ENCODE data around the gene CNR2.

The CNR2 gene

GRCh38 chr1:23957096-23957495 lies 43.9 kb upstream of the CNR2 start:
- ChIA-PET POLR2A (interaction anchor here (1.1 kb wide), 1 partner anchor 33 kb away, joined by 3 read pairs; no protein-coding TSS in a partner anchor), CTCF (interaction anchor here (0.9 to 2.4 kb wide), 4 partner anchors 18 to 149 kb away, joined by 3 to 9 read pairs (median 4); no protein-coding TSS in a partner anchor)
- DNase-seq, result no peak
- H3K36me3 ChIP-seq (ENCODE audit: control insufficient read depth in 4 of 4, insufficient read depth in 4 of 4, low read length in 3 of 4), result peaks cover 0 to 6% (median 3%) of the 10 kb centered on the region in 4 experiments
- H3K27me3 ChIP-seq (replicated peaks in 2 of 5; ENCODE audit: control insufficient read depth in 4 of 5, insufficient read depth in 5 of 5, low read length in 4 of 5), result no peaks in the 10 kb centered on the region
- no peak overlapping the region for H3K27ac ChIP-seq (ENCODE audit: insufficient read depth in 1 of 2, low read depth in 1 of 2, low read length in 2 of 2, poor library complexity in 1 of 2, severe bottlenecking in 2 of 2)
- H3K9me3 ChIP-seq (ENCODE audit: control extremely low read depth in 1 of 5, control insufficient read depth in 4 of 5, insufficient read depth in 2 of 5, low read depth in 1 of 5, low read length in 4 of 5), result no peaks in the 10 kb centered on the region
- peaks cover 21 to 63% (median 50%) of the 10 kb centered on the region in 4 experiments for H3K4me1 ChIP-seq (ENCODE audit: control extremely low read depth in 1 of 4, control insufficient read depth in 4 of 4, insufficient read depth in 4 of 4, low read length in 3 of 4)
- WGBS (ENCODE audit: insufficient coverage), result 86% methylated on average over 7 of the region's 7 CpGs
- no peak overlapping the region for H3K4me3 ChIP-seq (ENCODE audit: control insufficient read depth in 1 of 7, extremely low read depth in 1 of 7, insufficient read depth in 4 of 7, low read depth in 2 of 7, low read length in 6 of 7)

DNA sequence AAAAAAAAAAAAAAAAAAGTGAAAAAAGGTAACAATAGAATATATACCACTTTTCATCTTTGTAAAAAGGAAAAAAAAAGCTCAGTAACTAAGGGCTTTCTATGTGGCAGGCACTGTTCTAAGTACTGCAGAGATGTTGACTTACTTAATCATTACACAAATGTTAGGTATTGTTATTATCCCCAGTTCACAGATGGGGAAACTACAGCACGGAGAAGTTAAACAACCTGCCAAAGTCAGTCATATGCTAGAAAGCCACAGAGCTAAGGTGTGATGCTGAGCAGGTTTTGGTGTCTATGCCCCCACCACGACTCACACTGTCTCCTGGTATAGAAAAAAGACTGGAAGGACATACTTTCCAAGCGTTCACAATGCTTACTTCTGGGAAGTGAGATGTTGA lies 39.9 kb upstream of the CNR2 start:
- no peak overlapping the region for H3K27ac ChIP-seq (ENCODE audit: insufficient read depth in 1 of 2, low read depth in 1 of 2, low read length in 2 of 2, poor library complexity in 1 of 2, severe bottlenecking in 2 of 2)
- CTCF ChIA-PET, result interaction anchor here (1.7 kb wide), 1 partner anchor 33 kb away, joined by 6 read pairs; no protein-coding TSS in a partner anchor
- no peaks in the 10 kb centered on the region for H3K36me3 ChIP-seq (ENCODE audit: control insufficient read depth in 4 of 4, insufficient read depth in 4 of 4, low read length in 3 of 4)
- H3K4me1 ChIP-seq (ENCODE audit: control extremely low read depth in 1 of 4, control insufficient read depth in 4 of 4, insufficient read depth in 4 of 4, low read length in 3 of 4), result peaks cover 11 to 43% (median 35%) of the 10 kb centered on the region in 4 experiments
- H3K4me3 ChIP-seq (ENCODE audit: control insufficient read depth in 1 of 7, extremely low read depth in 1 of 7, insufficient read depth in 4 of 7, low read depth in 2 of 7, low read length in 6 of 7), result no peak overlapping the region
- DNase-seq, result no peak
- no peaks in the 10 kb centered on the region for H3K9me3 ChIP-seq (ENCODE audit: control extremely low read depth in 1 of 5, control insufficient read depth in 4 of 5, insufficient read depth in 2 of 5, low read depth in 1 of 5, low read length in 4 of 5)
- no peaks in the 10 kb centered on the region for H3K27me3 ChIP-seq (replicated peaks in 2 of 5; ENCODE audit: control insufficient read depth in 4 of 5, insufficient read depth in 5 of 5, low read length in 4 of 5)
- POLR2A ChIA-PET, result no interaction called here
- WGBS (ENCODE audit: insufficient coverage), result 100% methylated on average over 1 of the region's 3 CpGs

DNA sequence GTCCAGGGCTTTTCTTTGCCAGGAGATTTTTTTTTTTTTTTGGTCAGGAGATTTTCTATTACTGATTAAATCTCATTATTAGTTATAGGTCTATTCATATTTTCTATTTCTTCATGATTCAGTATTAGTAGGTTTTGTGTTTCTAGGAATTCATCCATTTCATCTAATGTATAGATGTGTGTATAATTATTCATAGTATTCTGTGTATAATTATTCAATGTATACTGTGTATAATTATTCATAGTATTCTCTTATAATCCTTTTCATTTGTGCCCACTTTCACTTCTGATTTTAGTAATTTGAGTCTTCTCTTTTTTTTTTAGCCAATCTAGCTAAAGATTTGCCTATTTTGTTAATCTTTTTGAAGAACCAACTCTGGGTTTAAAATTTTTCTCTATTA lies 34.2 kb upstream of the CNR2 start:
- Histone ChIP-seq H3K27me3 (replicated peaks in 2 of 5; ENCODE audit: control insufficient read depth in 4 of 5, insufficient read depth in 5 of 5, low read length in 4 of 5) (no peaks in the 10 kb centered on the region), H3K9me3 (ENCODE audit: control extremely low read depth in 1 of 5, control insufficient read depth in 4 of 5, insufficient read depth in 2 of 5, low read depth in 1 of 5, low read length in 4 of 5) (peaks cover 0 to 7% (median 1%) of the 10 kb centered on the region in 5 experiments), H3K4me3 (ENCODE audit: control insufficient read depth in 1 of 7, extremely low read depth in 1 of 7, insufficient read depth in 4 of 7, low read depth in 2 of 7, low read length in 6 of 7) (no peak overlapping the region), H3K4me1 (ENCODE audit: control extremely low read depth in 1 of 4, control insufficient read depth in 4 of 4, insufficient read depth in 4 of 4, low read length in 3 of 4) (no peaks in the 10 kb centered on the region), H3K27ac (ENCODE audit: insufficient read depth in 1 of 2, low read depth in 1 of 2, low read length in 2 of 2, poor library complexity in 1 of 2, severe bottlenecking in 2 of 2) (no peak overlapping the region), H3K36me3 (ENCODE audit: control insufficient read depth in 4 of 4, insufficient read depth in 4 of 4, low read length in 3 of 4) (no peaks in the 10 kb centered on the region)
- DNase-seq, result no peak
- POLR2A ChIA-PET, result no interaction called here
- CTCF ChIA-PET, result interaction anchor here (0.8 to 1.1 kb wide), 2 partner anchors 9 to 136 kb away, joined by 3 read pairs; no protein-coding TSS in a partner anchor

GRCh38 chr1:23936481-23937176 lies 23.5 kb upstream of the CNR2 start:
- no peak for DNase-seq
- Histone ChIP-seq H3K4me3 (ENCODE audit: control insufficient read depth in 1 of 7, extremely low read depth in 1 of 7, insufficient read depth in 4 of 7, low read depth in 2 of 7, low read length in 6 of 7) (no peak overlapping the region), H3K9me3 (ENCODE audit: control extremely low read depth in 1 of 5, control insufficient read depth in 4 of 5, insufficient read depth in 2 of 5, low read depth in 1 of 5, low read length in 4 of 5) (no peaks in the 10 kb centered on the region), H3K4me1 (ENCODE audit: control extremely low read depth in 1 of 4, control insufficient read depth in 4 of 4, insufficient read depth in 4 of 4, low read length in 3 of 4) (no peaks in the 10 kb centered on the region), H3K36me3 (ENCODE audit: control insufficient read depth in 4 of 4, insufficient read depth in 4 of 4, low read length in 3 of 4) (no peaks in the 10 kb centered on the region), H3K27ac (ENCODE audit: insufficient read depth in 1 of 2, low read depth in 1 of 2, low read length in 2 of 2, poor library complexity in 1 of 2, severe bottlenecking in 2 of 2) (no peak overlapping the region), H3K27me3 (replicated peaks in 2 of 5; ENCODE audit: control insufficient read depth in 4 of 5, insufficient read depth in 5 of 5, low read length in 4 of 5) (no peaks in the 10 kb centered on the region)
- CTCF ChIA-PET, result interaction anchor here (0.6 kb wide), 1 partner anchor 224 kb away, joined by 3 read pairs; no protein-coding TSS in a partner anchor
- 86% methylated on average over 5 of the region's 6 CpGs for WGBS (ENCODE audit: insufficient coverage)
- POLR2A ChIA-PET, result no interaction called here

- Histone ChIP-seq H3K4me1 (ENCODE audit: control extremely low read depth in 1 of 4, control insufficient read depth in 4 of 4, insufficient read depth in 4 of 4, low read length in 3 of 4) (no peaks in the 10 kb centered on the region), H3K9me3 (ENCODE audit: control extremely low read depth in 1 of 5, control insufficient read depth in 4 of 5, insufficient read depth in 2 of 5, low read depth in 1 of 5, low read length in 4 of 5) (no peaks in the 10 kb centered on the region), H3K36me3 (ENCODE audit: control insufficient read depth in 4 of 4, insufficient read depth in 4 of 4, low read length in 3 of 4) (no peaks in the 10 kb centered on the region), H3K27ac (ENCODE audit: insufficient read depth in 1 of 2, low read depth in 1 of 2, low read length in 2 of 2, poor library complexity in 1 of 2, severe bottlenecking in 2 of 2) (no peak overlapping the region), H3K4me3 (ENCODE audit: control insufficient read depth in 1 of 7, extremely low read depth in 1 of 7, insufficient read depth in 4 of 7, low read depth in 2 of 7, low read length in 6 of 7) (no peak overlapping the region), H3K27me3 (replicated peaks in 2 of 5; ENCODE audit: control insufficient read depth in 4 of 5, insufficient read depth in 5 of 5, low read length in 4 of 5) (no peaks in the 10 kb centered on the region)
- ChIA-PET POLR2A (interaction anchor here (0.6 to 1.4 kb wide), 2 partner anchors 88 to 150 kb away, joined by 4 read pairs; no protein-coding TSS in a partner anchor), CTCF (interaction anchor here (1.2 to 1.6 kb wide), 3 partner anchors 10 to 109 kb away, joined by 3 to 5 read pairs (median 3); no protein-coding TSS in a partner anchor)
- WGBS (ENCODE audit: insufficient coverage), result no CpG with 5 or more reads among the region's 1 CpG
- no peak for DNase-seq
Observed at GRCh38 chr1:23931491-23931880, 18.3 kb upstream of the CNR2 start.

GRCh38 chr1:23930861-23931490 lies 17.8 kb upstream of the CNR2 start:
- H3K9me3 ChIP-seq (ENCODE audit: control extremely low read depth in 1 of 5, control insufficient read depth in 4 of 5, insufficient read depth in 2 of 5, low read depth in 1 of 5, low read length in 4 of 5), result no peaks in the 10 kb centered on the region
- CTCF ChIA-PET, result interaction anchor here (1.2 to 1.6 kb wide), 3 partner anchors 9 to 108 kb away, joined by 3 to 5 read pairs (median 3); no protein-coding TSS in a partner anchor
- no peaks in the 10 kb centered on the region for H3K4me1 ChIP-seq (ENCODE audit: control extremely low read depth in 1 of 4, control insufficient read depth in 4 of 4, insufficient read depth in 4 of 4, low read length in 3 of 4)
- no peak overlapping the region for H3K4me3 ChIP-seq (ENCODE audit: control insufficient read depth in 1 of 7, extremely low read depth in 1 of 7, insufficient read depth in 4 of 7, low read depth in 2 of 7, low read length in 6 of 7)
- H3K36me3 ChIP-seq (ENCODE audit: control insufficient read depth in 4 of 4, insufficient read depth in 4 of 4, low read length in 3 of 4), result no peaks in the 10 kb centered on the region
- WGBS (ENCODE audit: insufficient coverage), result 93% methylated on average over 7 of the region's 11 CpGs
- H3K27me3 ChIP-seq (replicated peaks in 2 of 5; ENCODE audit: control insufficient read depth in 4 of 5, insufficient read depth in 5 of 5, low read length in 4 of 5), result no peaks in the 10 kb centered on the region
- H3K27ac ChIP-seq (ENCODE audit: insufficient read depth in 1 of 2, low read depth in 1 of 2, low read length in 2 of 2, poor library complexity in 1 of 2, severe bottlenecking in 2 of 2), result no peak overlapping the region
- no peak for DNase-seq
- POLR2A ChIA-PET, result interaction anchor here (0.6 to 1.4 kb wide), 2 partner anchors 88 to 150 kb away, joined by 4 read pairs; no protein-coding TSS in a partner anchor

DNA sequence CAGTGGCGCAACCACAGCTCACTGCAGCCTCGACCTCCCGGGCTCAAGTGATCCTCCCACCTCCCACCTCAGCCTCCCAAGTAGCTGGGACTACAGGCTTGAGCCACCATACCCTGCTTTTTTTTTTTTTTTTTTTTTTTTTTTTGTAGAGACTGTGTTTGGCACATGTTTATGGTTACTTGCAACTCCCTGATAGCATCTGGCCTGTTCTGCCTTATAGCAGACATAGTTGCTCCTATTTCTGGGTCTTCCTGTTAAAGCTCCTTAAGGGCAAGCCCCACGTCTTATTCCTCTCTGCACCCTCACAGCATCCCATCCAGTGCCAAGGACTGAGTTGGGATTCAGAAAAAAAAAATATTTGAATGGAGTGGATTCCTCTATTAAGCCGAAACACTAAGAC lies 17.1 kb upstream of the CNR2 start:
- ChIA-PET CTCF (interaction anchor here (1.2 to 1.6 kb wide), 2 partner anchors 9 to 108 kb away, joined by 3 read pairs; no protein-coding TSS in a partner anchor), POLR2A (interaction anchor here (1.4 kb wide), 1 partner anchor 89 kb away, joined by 4 read pairs; no protein-coding TSS in a partner anchor)
- Histone ChIP-seq H3K4me1 (ENCODE audit: control extremely low read depth in 1 of 4, control insufficient read depth in 4 of 4, insufficient read depth in 4 of 4, low read length in 3 of 4) (no peaks in the 10 kb centered on the region), H3K27ac (ENCODE audit: insufficient read depth in 1 of 2, low read depth in 1 of 2, low read length in 2 of 2, poor library complexity in 1 of 2, severe bottlenecking in 2 of 2) (no peak overlapping the region), H3K9me3 (ENCODE audit: control extremely low read depth in 1 of 5, control insufficient read depth in 4 of 5, insufficient read depth in 2 of 5, low read depth in 1 of 5, low read length in 4 of 5) (no peaks in the 10 kb centered on the region), H3K4me3 (ENCODE audit: control insufficient read depth in 1 of 7, extremely low read depth in 1 of 7, insufficient read depth in 4 of 7, low read depth in 2 of 7, low read length in 6 of 7) (no peak overlapping the region), H3K36me3 (ENCODE audit: control insufficient read depth in 4 of 4, insufficient read depth in 4 of 4, low read length in 3 of 4) (no peaks in the 10 kb centered on the region), H3K27me3 (replicated peaks in 2 of 5; ENCODE audit: control insufficient read depth in 4 of 5, insufficient read depth in 5 of 5, low read length in 4 of 5) (no peaks in the 10 kb centered on the region)
- WGBS (ENCODE audit: insufficient coverage), result no CpG with 5 or more reads among the region's 5 CpGs
- no peak for DNase-seq
